HFF-Myc (cell line): Measurements from ENCODE around the gene MTOR.

Experiments
- DNase-seq: peaks from one replicate; pipeline ENCODE4 v3.0.0-alpha.2; 2011; ENCODE audit warnings: low read depth; ENCODE audit errors: extremely low read depth
- H3K4me3 ChIP-seq: replicated peaks from 2 replicates; pipeline ENCODE4 v1.5.1; 2011; ENCODE audit warnings: low read depth, mild to moderate bottlenecking, control low read depth, low read length
- CTCF ChIP-seq: IDR thresholded peaks from 2 replicates; pipeline ENCODE4 v1.5.1; 2012; ENCODE audit warnings: mild to moderate bottlenecking, low read depth, low read length, control low read depth; ENCODE audit errors: missing control alignments

Gene MTOR

GRCh38 chr1:11266268-11267074 is 4.1 kb upstream of the MTOR start:
- no peak overlapping the region for H3K4me3 ChIP-seq
- no peak for DNase-seq
- no peak for TF ChIP-seq CTCF

- DNase-seq, result no peak
- TF ChIP-seq CTCF, result no peak
- H3K4me3 ChIP-seq, result no peak overlapping the region
Observed at GRCh38 chr1:11256299-11256698, 6.1 kb downstream of the MTOR start.

GRCh38 chr1:11253226-11253625 is 9.1 kb downstream of the MTOR start:
- no peak overlapping the region for H3K4me3 ChIP-seq
- no peak for TF ChIP-seq CTCF
- no peak for DNase-seq

GRCh38 chr1:11252538-11252937 is 9.8 kb downstream of the MTOR start:
- no peak overlapping the region for H3K4me3 ChIP-seq
- no peak for TF ChIP-seq CTCF
- no peak for DNase-seq

- DNase-seq, result no peak
- H3K4me3 ChIP-seq, result no peak overlapping the region
- no peak for TF ChIP-seq CTCF
Observed at GRCh38 chr1:11248169-11248568, 14.2 kb downstream of the MTOR start.

GRCh38 chr1:11245904-11246719 is 16.2 kb downstream of the MTOR start:
- no peak for DNase-seq
- TF ChIP-seq CTCF, result no peak
- no peak overlapping the region for H3K4me3 ChIP-seq
